CD4-positive, alpha-beta T cell (primary cell): ENCODE measurements around the gene LNPEP. TPM values are rescaled to one million over a fixed set of nuclear protein-coding genes. Genes with fewer than 3 reads are reported as not detected.
A peak's percentile ranks its signal among the peaks of the same experiment; 100 is the strongest.

Experiments
- ATAC-seq: fragments of 200-7000 bp; cut with Tn5 transposase; one replicate; pipeline ENCODE4 v1.10.0; 2022; ENCODE audit warnings: mild to moderate bottlenecking; ENCODE audit not compliant: poor library complexity
- CTCF ChIA-PET: fragments of 350-600 bp; sonication (Branson Sonifier 250); formaldehyde crosslinking; loops from one replicate; lab custom pipeline; 2021; ENCODE audit warnings: antibody characterized with exemption, inconsistent platforms; lab: Charles Lee
- POLR2A ChIA-PET: fragments of 350-600 bp; sonication (Branson Sonifier 250); formaldehyde crosslinking; loops from one replicate; lab custom pipeline; 2021; ENCODE audit warnings: antibody characterized with exemption, inconsistent platforms; lab: Charles Lee
- DNase-seq, 14 experiments: peaks; one replicate each; pipeline ENCODE4 v3.0.0-alpha.2; 2013 to 2020; ENCODE audit warnings: mixed read lengths in 2 of 14
- H3K27ac ChIP-seq, 2 donors: one replicate each; pipeline versions ENCODE4 v1.5.1 to v1.7.0; 2013; ENCODE audit warnings: low read length in 2 of 2, low read depth in 1 of 2, mild to moderate bottlenecking in 1 of 2
- H3K27me3 ChIP-seq, 2 experiments: 1 replicate in 1 of 2; 2 replicates in 1 of 2; pipeline versions ENCODE4 v1.6.1 to v1.7.0; 2013; ENCODE audit warnings: low read length in 2 of 2, control low read depth in 1 of 2, mild to moderate bottlenecking in 1 of 2, moderate library complexity in 1 of 2; ENCODE audit not compliant: insufficient read depth in 2 of 2, control insufficient read depth in 1 of 2
- H3K36me3 ChIP-seq: one replicate; pipeline ENCODE4 v1.6.1; 2013; ENCODE audit warnings: low read length, control low read depth; ENCODE audit not compliant: insufficient read depth
- H3K4me1 ChIP-seq: one replicate; pipeline ENCODE4 v1.6.1; 2013; ENCODE audit warnings: low read length, control low read depth; ENCODE audit not compliant: insufficient read depth
- H3K4me3 ChIP-seq: one replicate; pipeline ENCODE4 v1.5.1; 2013; ENCODE audit warnings: mild to moderate bottlenecking, low read length, moderate library complexity
- H3K9me3 ChIP-seq, 2 experiments: 1 replicate in 1 of 2; 2 replicates in 1 of 2; pipeline versions ENCODE4 v1.6.1 to v1.7.0; 2013; ENCODE audit warnings: low read length in 2 of 2, mild to moderate bottlenecking in 2 of 2, control low read depth in 1 of 2, moderate library complexity in 1 of 2; ENCODE audit not compliant: control insufficient read depth in 1 of 2, insufficient read depth in 1 of 2
- H3K27ac Mint-ChIP-seq: one replicate; pipeline ENCODE4 v1.8.0; 2020; ENCODE audit warnings: mixed read lengths
- H3K27me3 Mint-ChIP-seq: one replicate; pipeline ENCODE4 v1.8.0; 2021; ENCODE audit warnings: mixed read lengths
- H3K36me3 Mint-ChIP-seq: one replicate; pipeline ENCODE4 v1.8.0; 2021; ENCODE audit warnings: low read depth, mixed read lengths
- H3K4me1 Mint-ChIP-seq: one replicate; pipeline ENCODE4 v1.8.0; 2021; ENCODE audit warnings: low read depth, mixed read lengths
- H3K4me3 Mint-ChIP-seq: one replicate; pipeline ENCODE4 v1.8.0; 2020; ENCODE audit warnings: mild to moderate bottlenecking, mixed read lengths
- H3K9me3 Mint-ChIP-seq: one replicate; pipeline ENCODE4 v1.8.0; 2020; ENCODE audit warnings: mixed read lengths
- CTCF ChIP-seq: fragments of 200-600 bp; IDR thresholded peaks from one replicate; pipeline ENCODE4 v1.8.0; 2022; ENCODE audit warnings: antibody characterized with exemption, mild to moderate bottlenecking
- intact Hi-C, 2 experiments: fragments of 100-400 bp; cut with DNase I in 1 of 2; cut with micrococcal nuclease in 1 of 2; formaldehyde crosslinking; loops; one replicate each; pipeline versions ENCODE4 v1.15.1 to v1.9.0; 2023 to 2025; cut with DNase I, micrococcal nuclease
- polyA plus RNA-seq, 2 donors: library from polyadenylated mRNA; unstranded; fragments of 120-200 nt; gene quantifications; one replicate each; pipeline ENCODE4 v1.2.1, GENCODE V29; 2013
- total RNA-seq, 174 experiments: library from RNA in 2 of 174; stranded (reverse) in 2 of 174; gene quantifications; one replicate each; pipeline ENCODE4 v1.2.3 and lab custom pipeline; 2021 to 2026

The LNPEP gene
- total RNA-seq (10 to 100 TPM; 52.0 to 52.7 TPM), total RNA-seq (lab: John Stamatoyannopoulos, UW) (93.9 to 1,344 (median 427) reads per million in 172 experiments)
- polyA plus RNA-seq (2013, experiment 1 of 2) = 42.9 TPM
- polyA plus RNA-seq (2013, experiment 2 of 2) = 35.7 TPM

GRCh38 chr5:96935559-96936430, at the start of gene LNPEP:
TSS of gene LNPEP (plus strand) at chr5:96936080. CDS start at chr5:96936156, 76 bp downstream.
- Histone ChIP-seq H3K4me1 (peaks cover 33% of the 10 kb centered on the region), H3K27me3 (no peaks in the 10 kb centered on the region), H3K36me3 (no peaks in the 10 kb centered on the region), H3K4me3 (peak within 1 kb of the TSS; percentile 74), H3K27ac (peak within 1 kb of the TSS; percentile 83 to 94), H3K9me3 (no peaks in the 10 kb centered on the region)
- no peaks in the 10 kb centered on the region for H3K27me3 Mint-ChIP-seq
- peak within 1 kb of the TSS; percentile 94 for H3K4me3 Mint-ChIP-seq
- intact Hi-C loops = loop anchor here (1.0 to 10.0 kb wide), 7 partner anchors 27 to 1839 kb away; partner anchors contain the start of genes ERAP1 (in 2 of the 2), ERAP2 (in 1 of the 2) and RGMB (in 1 of the 2)
- no peaks in the 10 kb centered on the region for H3K9me3 Mint-ChIP-seq
- peaks cover 73% of the 10 kb centered on the region for H3K4me1 Mint-ChIP-seq
- CTCF ChIA-PET = interaction anchor here (1.0 to 1.7 kb wide), 10 partner anchors 22 to 81 kb away, joined by 3 to 7 read pairs (median 4); no protein-coding TSS in a partner anchor
- H3K36me3 Mint-ChIP-seq = peaks cover 41% of the 10 kb centered on the region
- POLR2A ChIA-PET = interaction anchor here (0.7 to 3.7 kb wide), 53 partner anchors 9 to 1994 kb away, joined by 3 to 59 read pairs (median 5); partner anchors contain the start of genes CAST, ERAP1, ERAP2 and RIOK2
- DNase-seq (peak; percentile 87 to 98 (median 92)), ATAC-seq (peak; percentile 43)
- no peak for TF ChIP-seq CTCF
- peak within 1 kb of the TSS; percentile 96 for H3K27ac Mint-ChIP-seq

- Histone ChIP-seq H3K36me3 (peaks cover 90% of the 10 kb centered on the region), H3K27ac (peak overlapping the region; percentile 14 to 38), H3K4me3 (no peak overlapping the region), H3K9me3 (no peaks in the 10 kb centered on the region), H3K4me1 (peaks cover 8% of the 10 kb centered on the region), H3K27me3 (no peaks in the 10 kb centered on the region)
- Mint-ChIP-seq H3K27me3 (no peaks in the 10 kb centered on the region), H3K4me3 (no peak overlapping the region), H3K9me3 (no peaks in the 10 kb centered on the region), H3K36me3 (peaks cover 90% of the 10 kb centered on the region), H3K27ac (peak overlapping the region; percentile 91), H3K4me1 (peaks cover 62% of the 10 kb centered on the region)
- DNase-seq = peak in 3 of 14 experiments; percentile 48 to 59 (median 52)
- no peak for TF ChIP-seq CTCF
- ATAC-seq = peak; percentile 31
- intact Hi-C loops = no loop called here
- ChIA-PET POLR2A (interaction anchor here (0.7 to 1.9 kb wide), 4 partner anchors 16 to 86 kb away, joined by 3 to 10 read pairs (median 4); partner anchors contain the start of genes ERAP1 and ERAP2), CTCF (interaction anchor here (1.6 kb wide), 1 partner anchor 24 kb away, joined by 8 read pairs; no protein-coding TSS in a partner anchor)
These were observed 42.5 kb upstream of the LNPEP start for GRCh38 chr5:96893342-96893741.

- H3K4me1 Mint-ChIP-seq = peaks cover 53% of the 10 kb centered on the region
- no peaks in the 10 kb centered on the region for H3K9me3 Mint-ChIP-seq
- H3K27ac Mint-ChIP-seq = peak overlapping the region; percentile 91
- Histone ChIP-seq H3K4me1 (peaks cover 8% of the 10 kb centered on the region), H3K4me3 (peak overlapping the region; percentile 33), H3K27me3 (no peaks in the 10 kb centered on the region), H3K9me3 (no peaks in the 10 kb centered on the region), H3K36me3 (peaks cover 89% of the 10 kb centered on the region), H3K27ac (peak overlapping the region; percentile 78 to 79)
- intact Hi-C loops = loop anchor here in 1 of 2 experiments (1.0 to 5.0 kb wide), 2 partner anchors 20 to 41 kb away; partner anchors contain the start of genes ERAP2 and LNPEP
- H3K36me3 Mint-ChIP-seq = peaks cover 91% of the 10 kb centered on the region
- peak in 11 of 14 experiments; percentile 7 to 79 (median 25) for DNase-seq
- H3K27me3 Mint-ChIP-seq = no peaks in the 10 kb centered on the region
- CTCF ChIA-PET = interaction anchor here (1.1 to 1.5 kb wide), 4 partner anchors 20 to 27 kb away, joined by 3 to 12 read pairs (median 5); partner anchors contain the start of gene ERAP2
- H3K4me3 Mint-ChIP-seq = peak overlapping the region; percentile 83
- TF ChIP-seq CTCF = no peak
- ATAC-seq = peak; percentile 79
- POLR2A ChIA-PET = interaction anchor here (0.7 to 2.6 kb wide), 19 partner anchors 8 to 246 kb away, joined by 3 to 41 read pairs (median 5); partner anchors contain the start of genes ERAP1, ERAP2, LIX1 and LNPEP
These were observed 39.6 kb upstream of the LNPEP start for GRCh38 chr5:96896276-96896675.
